GM18909 (cell line): ENCODE data around the gene SLC9B2.
"Not testable (repeated sequence)": the region's sequence is repeated elsewhere in the genome, so short reads cannot be mapped to it uniquely, and the experiment has no call there.

Experiments
- ATAC-seq: cut with Tn5 transposase; IDR thresholded peaks from one replicate; pipeline ENCODE4 v1.9.1; 2021; ENCODE audit warnings: mild to moderate bottlenecking; ENCODE audit not compliant: unreplicated experiment, poor library complexity

The SLC9B2 gene

GRCh38 chr4:103021120-103021519 is 55.4 kb downstream of the SLC9B2 start:
- ATAC-seq = no peak

DNA sequence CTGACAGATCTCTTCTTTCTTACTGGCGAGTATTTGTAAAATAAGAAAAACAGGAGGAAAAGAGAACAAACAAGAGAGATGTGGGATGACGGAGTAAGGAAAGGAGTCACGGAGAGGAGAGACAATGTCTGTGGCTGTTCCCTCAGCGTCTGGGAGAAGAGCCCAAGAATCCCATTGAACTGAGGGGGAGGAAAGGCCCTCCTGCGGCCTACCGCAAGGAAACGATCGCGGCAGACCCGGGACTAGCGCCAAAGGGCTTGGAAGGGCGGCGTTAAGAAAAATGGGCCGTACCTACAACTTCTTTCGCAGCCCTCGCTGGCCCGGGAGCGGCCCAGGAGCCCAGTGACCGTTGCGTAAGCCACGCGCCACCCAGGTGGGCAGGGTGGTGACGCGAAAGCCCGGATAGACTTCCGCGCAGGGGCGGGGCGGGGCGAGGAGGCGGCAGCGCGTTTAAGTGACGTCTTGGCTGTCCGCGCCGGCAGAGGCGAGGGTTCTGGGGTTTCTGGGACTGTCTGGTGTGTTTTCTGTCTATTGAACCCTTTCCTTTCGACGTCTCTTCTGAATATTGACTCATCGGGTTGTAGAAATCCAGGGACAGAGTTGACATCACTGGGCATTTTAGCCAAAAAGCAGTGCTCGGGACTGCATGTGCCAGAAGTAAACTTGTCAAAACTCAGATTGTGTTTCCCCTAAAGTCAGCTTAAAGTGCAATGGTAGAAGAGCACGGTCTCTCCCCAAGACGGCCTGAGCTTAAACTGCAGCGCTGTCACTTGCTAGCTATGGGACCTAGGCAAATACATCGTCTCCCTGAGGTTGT is 57.0 kb downstream of the SLC9B2 start, which contains the start of gene SLC9B1:
SLC9B1 (minus strand) TSS at position 398 of the 817 bp plus-strand sequence. CDS start 27,994 bp downstream, outside the sequence.
- peak; percentile 99 for ATAC-seq

GRCh38 chr4:103018391-103019307 is 57.9 kb downstream of the SLC9B2 start:
- ATAC-seq = no peak

GRCh38 chr4:103012551-103012950 is 64.0 kb downstream of the SLC9B2 start:
- ATAC-seq = no peak

DNA sequence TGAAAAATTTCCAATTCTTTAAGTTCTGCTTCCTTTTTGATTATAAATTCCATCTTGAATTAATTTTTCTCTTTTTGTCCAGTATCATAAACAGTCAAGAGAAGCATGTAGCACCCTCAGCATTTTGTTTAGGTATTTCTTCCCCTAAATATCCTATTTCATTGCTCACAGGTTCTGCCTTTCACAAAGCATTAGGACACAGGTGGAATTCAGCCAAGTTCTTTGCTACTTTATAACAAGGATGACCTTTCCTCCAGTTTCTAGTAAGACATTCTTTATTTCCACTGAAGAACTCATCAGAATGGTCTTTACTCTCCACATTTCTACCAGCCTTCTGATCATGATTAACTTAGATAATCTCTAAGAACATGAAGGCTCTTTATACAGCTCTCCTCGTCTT is 64.5 kb downstream of the SLC9B2 start:
- ATAC-seq = no peak

- ATAC-seq = no peak
Observed at GRCh38 chr4:103011378-103012025, 65.1 kb downstream of the SLC9B2 start.

GRCh38 chr4:103010804-103011203 is 65.8 kb downstream of the SLC9B2 start:
- ATAC-seq = no peak

DNA sequence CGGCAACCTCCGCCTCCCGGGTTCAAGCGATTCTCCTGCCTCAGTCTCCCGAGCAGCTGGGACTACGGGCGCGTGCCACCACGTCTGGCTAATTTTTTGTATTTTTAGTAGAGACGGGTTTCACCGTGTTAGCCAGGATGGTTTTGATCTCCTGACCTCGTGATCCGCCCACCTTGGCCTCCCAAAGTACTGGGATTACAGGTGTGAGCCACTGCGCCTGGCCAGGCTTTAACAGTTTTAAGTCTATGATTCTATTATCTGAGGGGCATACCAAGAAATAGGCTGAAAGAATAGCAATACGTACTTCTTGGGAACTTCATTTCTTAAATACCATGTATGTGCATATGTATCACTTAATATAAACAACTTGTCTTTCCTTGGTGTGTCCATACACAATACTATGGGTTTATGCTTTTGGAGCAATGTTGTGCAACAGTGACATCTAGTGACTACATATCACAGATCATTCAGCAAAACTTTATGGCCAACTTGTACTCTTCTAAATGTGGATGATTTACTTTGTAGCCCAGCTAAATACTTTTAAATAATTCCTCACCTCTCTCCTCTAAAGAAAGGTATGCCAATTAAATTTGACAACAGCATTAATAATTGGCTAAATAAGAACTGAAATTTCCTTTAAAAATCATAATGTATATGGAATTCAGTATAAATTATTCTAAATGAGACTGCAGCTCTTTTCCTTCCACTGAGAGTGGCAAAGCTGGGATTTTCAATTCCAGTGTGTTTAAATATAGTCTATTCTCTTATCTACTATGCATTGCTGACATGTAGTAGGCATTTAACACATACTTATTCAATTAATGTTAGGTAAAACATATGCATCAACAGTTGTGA is 67.5 kb downstream of the SLC9B2 start:
- peak; percentile 79 for ATAC-seq

- ATAC-seq = no peak
Observed at GRCh38 chr4:103002551-103002950, 74.0 kb downstream of the SLC9B2 start.

GRCh38 chr4:102994803-102995202 is 81.8 kb downstream of the SLC9B2 start:
- ATAC-seq = no peak

GRCh38 chr4:102993985-102994384 is 82.6 kb downstream of the SLC9B2 start:
- not testable (repeated sequence) for ATAC-seq

- no peak for ATAC-seq
Observed at GRCh38 chr4:102988429-102989020, 88.0 kb downstream of the SLC9B2 start.

GRCh38 chr4:102981005-102981404 is 95.6 kb downstream of the SLC9B2 start:
- no peak for ATAC-seq
